ELF-1 (cell line): ENCODE data around the gene HNF4A.
"Not testable (repeated sequence)": the region's sequence is repeated elsewhere in the genome, so short reads cannot be mapped to it uniquely, and the experiment has no call there.

Experiments used
- DNase-seq: peaks from one replicate; pipeline ENCODE4 v3.0.0-alpha.2; 2016; ENCODE audit warnings: low read depth, low spot score

HNF4A gene

DNA sequence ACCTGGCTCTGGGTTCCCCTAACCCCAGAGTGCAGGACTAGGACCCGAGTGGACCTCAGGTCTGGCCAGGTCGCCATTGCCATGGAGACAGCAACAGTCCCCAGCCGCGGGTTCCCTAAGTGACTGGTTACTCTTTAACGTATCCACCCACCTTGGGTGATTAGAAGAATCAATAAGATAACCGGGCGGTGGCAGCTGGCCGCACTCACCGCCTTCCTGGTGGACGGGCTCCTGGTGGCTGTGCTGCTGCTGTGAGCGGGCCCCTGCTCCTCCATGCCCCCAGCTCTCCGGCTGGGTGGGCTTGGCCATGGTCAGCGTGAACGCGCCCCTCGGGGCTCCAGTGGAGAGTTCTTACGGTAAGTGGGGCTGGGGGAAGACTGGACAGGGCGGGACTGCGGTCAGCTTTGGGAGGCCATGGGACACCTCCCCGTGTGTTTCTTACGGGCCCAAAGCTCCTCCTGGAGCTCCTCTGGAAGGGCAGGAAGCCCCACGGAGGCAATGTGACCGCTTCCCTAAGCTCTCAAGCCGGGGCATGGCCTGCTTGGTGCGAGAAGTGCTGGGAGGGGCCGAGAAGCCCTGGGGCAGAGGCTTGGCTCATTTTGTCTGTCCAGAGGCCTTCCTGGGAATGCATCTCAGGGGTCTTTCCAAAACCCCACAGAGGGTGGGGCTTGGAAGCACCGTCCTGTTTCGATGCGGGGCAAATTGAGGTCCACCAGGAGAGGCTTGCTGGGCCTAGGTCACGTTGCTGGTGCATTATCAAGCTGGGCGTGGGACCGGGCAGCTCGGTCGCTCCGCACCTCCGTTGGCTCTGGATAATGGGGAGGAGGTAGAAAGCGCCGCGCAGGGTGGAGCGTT is at the start of gene HNF4A:
HNF4A (plus strand) TSS at position 202 of the 855 bp plus-strand sequence; CDS start at position 308, 106 bp downstream.
- peak; percentile 46 for DNase-seq

DNA sequence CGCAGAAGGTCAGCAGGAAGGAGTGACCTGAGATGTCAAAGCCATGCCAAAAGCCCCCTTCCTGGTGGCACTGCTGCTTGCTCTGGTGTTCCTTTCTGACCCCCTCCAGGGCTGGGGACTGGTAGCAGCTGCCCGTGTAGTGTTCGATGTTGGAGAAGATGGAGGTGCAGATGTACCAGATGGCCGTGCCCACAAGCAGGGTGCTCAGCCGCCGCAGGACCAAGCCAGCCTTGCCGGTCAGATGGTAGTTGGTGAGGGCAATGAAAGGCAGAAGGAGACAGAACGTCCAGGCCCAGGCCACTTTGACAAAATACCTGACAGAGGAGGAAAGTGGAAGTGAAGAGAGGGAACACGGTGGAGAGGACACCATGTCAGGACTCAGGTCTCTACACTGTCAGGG is 48.6 kb upstream of the HNF4A start:
- no peak for DNase-seq

DNA sequence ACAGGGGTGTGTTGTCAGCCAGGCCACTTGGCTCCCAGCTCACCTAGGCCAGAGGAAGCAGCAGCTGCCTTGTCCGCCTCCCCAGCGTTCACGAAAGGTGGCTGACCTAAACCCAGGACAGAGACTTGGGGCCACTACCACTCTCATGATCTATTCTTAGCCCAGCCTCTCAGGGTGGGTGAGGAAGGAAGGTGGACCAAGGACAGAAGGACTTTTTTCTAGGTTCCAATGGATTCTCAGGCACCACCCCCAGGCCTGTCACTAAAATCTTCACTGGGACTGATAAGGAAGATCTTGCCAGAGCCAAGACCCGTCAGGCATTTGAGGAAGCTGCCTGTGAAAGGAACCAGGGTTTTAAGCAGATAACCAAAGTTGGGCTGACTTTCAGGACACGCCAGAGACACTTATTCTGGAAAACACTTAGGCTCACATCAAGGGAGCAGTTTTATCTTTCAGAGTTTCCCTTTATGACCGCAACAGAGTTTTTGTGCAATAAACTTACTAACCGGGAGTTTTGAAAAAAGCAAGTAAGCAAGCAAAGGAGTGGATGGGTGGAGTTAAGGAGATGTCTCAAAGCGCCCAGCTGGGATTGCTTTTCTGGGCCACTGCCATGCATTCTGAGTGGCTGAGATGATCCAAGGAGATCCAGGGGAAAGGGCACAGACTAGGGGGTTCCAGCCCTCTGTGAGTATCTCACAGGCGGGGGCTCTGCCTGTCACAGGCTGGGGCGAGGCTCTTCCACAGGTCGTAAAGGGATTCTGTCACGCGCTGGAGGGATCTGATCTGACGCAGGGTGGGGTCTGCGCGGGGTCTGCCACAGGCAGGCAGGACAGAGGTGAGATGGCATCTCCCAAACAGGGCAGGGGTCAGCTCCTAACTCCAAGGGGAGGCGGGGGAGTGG is 45.5 kb upstream of the HNF4A start:
- peak; percentile 55 for DNase-seq

DNA sequence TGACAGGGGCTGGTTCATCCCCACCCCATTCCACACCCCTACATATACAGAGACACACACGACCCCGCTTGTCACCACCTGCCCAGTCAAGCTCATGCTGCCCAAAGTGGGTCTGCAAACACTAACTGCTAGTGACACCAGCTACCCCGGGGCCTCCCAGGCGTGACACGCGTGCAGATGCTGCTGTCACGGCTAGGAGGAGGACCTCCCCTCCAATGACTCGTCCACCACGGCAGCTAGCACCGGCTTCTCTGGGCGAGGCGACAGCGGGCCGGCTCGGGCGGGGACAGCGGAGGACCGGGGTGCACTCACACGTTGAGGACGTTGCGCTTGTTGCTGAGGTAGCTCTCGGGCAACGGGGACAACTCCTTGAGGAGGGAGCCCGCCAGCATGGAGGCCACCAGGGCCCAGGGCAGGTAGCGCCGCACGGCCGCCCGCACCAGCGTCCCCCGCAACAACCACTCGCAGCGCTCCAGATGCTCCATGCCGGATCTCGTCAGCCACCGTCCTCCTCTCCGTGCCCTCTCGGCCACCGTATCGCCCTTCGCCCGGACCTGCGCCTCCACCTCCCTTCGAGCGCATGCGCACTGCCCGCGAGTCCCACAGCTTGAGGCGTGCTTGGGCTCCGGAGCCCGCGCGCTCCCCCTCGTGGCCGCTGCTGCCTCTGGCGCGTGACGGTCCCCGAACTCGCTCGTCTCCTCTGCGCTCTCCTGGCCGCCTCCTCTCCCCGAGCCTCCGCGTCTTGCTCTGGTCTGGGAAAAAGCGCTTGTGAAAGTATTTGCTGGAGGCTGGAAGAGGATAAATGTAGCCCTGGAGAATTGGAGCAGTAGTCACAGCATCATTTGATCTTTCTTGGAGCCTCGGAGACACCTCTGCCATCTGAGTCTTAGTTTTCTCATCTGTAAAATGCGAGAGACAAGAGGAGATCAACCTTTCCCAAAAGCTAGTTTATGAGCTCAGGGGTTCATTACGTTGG is 44.5 kb upstream of the HNF4A start, which contains the start of gene FITM2:
FITM2 (minus strand) TSS at position 539 of the 976 bp plus-strand sequence; CDS start at position 485, 54 bp downstream.
- peak; percentile 98 for DNase-seq

DNA sequence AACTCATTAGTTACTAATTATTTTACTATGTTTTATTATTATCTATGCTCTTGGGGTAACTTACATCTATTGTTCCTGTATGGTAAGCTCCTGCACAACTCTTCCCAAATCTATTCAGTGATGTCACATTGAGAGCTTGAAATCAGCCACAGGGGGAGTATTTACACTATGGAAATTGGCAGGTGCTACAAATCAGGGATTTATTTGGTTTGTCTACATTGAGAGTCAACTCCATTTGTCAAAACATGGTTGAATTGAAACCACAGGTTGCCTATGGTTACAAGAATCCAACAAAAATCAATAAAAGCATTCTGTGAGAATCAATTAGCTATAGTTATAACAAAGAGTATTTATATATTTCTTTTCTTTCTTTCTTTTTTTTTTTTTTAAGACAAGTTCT is 40.6 kb upstream of the HNF4A start:
- DNase-seq: no peak

DNA sequence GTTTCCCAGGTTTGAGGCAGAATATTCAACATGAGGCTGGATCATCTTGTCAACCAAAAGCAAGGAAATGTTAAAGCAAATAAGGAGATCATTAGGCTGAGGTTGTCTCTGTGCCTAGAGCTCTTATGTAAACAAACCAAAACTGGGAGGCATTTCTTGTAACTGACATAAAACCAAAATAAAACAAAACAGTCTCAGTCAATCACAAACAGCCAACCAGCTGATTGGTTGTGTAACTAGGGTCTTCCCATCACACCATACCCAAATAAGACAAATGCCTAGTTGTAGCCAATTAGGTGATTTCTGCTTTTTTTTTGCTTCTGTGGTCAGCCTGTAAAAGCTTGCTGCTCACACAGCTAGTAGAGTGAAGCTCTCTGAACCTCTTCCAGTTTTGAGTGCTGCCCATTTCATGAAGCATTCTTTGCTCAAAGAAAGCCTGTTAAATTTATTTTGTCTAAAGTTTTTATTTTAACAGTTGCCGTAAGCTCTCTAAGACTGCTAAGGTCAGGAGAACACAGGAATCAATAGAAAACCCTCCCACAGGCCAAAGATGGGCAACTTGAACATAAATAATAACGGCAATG is 35.6 kb upstream of the HNF4A start:
- DNase-seq: no peak

DNA sequence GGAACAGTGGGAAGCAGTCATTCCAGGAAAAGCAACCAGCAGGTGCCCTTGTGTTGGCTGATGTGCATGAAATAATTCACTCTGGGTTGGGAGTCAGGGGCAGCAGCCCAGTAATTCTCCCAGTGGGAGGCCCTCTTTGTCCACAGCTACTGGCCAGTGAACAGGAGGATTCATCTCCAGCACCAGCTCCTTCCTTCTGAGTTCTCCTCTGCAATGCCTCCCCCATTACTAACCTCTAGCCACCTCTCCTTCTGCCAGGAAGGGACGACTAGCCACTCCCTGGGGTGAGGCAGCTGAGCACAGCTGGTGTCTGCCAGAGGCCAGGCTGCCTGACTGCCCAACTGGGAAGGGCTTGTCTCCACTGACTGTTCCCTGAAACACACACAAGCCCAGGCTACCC is 31.2 kb upstream of the HNF4A start:
- peak; percentile 39 for DNase-seq

DNA sequence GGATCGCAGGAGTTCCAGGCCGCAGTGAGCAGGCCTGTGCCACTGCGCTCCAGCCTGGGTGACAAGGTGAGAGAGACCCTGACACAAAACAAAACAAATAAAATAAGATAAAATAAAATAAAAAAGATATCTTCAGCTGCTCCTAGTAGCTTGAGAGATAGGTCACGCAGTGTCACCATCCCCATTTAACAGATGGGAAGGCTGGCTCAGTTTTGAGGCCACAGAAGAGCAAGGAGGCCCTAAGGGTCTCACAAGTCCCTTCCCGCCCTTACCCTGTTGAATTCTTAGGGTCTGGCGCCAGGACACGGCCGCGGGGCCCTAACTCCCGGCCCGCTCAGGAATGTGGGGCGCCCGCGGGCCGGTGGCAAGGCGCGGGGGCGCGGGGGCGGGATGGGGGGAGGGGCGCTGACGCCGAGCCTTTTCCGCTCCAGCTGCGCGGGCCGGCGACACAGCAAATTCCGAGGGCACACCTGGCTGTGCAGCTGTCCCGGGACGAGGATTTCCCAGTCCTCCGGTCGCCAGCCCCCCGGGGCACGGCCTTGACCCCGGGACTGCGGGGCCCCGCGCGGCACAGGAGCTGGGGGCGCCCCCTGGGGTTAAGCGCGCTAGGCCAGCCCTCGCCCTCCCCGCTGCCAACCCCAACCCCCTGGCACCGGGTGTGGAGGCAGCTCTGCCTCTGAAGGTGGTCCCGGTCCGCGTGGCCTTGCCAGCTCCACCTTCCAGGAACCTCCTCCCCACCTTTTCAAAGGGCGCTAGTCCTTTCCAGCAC is 28.9 kb upstream of the HNF4A start:
- peak; percentile 49 for DNase-seq

DNA sequence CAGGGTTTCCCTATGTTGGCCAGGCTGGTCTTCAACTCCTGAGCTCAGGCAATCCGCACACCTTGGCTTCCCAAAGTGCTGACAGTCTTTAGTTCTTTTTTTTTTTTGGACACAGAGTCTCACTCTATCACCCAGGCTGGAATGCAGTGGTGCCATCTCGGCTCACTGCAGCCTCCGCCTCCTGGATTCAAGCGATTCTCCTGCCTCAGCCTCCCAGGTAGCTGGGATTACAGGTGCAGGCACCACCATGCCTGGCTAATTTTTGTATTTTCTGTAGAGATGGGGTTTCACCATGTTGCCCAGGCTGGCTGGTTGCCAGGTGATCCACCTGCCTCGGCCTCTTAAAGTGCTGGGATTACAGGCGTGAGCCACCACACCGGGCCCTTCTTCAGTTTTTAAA is 27.8 kb upstream of the HNF4A start:
- not testable (repeated sequence) for DNase-seq

DNA sequence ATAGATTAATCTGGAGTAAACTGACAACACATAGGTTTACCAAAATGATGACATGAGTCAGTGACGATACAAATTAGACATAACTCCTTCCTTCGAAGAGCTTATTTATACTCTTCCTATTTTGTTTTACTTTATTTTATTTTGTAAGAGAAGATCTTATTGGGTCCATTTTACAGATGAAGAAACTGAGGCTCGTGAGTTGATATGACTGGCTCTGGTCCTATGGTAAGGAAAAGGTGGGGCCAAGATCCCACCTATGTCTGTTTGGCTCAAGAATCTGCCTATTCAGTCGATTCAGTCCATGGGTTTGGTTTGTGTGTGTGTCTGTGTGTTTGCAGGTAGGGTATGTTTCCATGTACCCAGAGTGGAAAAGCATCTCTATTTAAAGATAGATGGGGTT is 27.1 kb upstream of the HNF4A start:
- DNase-seq: no peak

DNA sequence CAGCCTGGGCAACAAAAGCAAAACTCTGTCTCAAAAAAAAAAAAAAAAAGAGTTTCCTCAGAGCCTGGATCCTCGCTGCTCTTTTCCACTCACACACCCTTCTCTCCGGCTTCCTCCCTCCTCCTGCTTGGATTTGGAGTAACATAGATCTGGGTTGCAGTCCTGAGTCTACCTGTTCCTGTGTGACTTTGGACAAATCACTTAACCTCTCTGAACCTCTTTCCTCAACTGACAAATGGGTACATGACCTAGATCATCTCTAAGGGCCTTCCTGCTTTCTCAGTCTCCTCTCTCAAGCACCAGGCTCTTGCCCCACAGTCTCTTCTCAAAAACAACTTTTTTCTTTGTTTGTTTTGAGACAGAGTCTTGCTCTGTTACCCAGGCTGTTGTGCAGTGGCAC is 24.3 kb upstream of the HNF4A start:
- DNase-seq: no peak

DNA sequence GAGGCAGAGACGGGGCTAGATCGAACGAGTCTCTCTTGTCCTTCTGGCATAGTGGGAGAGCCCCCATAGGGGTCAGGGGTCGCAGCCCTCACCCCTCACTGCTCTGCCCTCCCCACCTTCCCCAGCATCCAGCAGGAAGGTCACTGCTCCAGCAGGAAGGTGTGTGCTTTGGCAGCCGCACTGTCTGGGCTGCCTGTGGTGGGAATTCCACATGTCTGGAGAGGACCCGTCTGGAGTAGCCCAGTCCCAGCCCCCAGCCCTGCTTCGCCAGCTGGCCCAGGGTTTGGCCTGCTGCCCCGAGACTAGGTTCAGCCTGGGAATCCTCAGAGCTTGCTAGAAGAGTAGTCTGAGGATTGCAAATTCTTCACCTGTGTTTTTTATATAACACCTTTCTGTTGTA is 21.2 kb upstream of the HNF4A start:
- DNase-seq: no peak

DNA sequence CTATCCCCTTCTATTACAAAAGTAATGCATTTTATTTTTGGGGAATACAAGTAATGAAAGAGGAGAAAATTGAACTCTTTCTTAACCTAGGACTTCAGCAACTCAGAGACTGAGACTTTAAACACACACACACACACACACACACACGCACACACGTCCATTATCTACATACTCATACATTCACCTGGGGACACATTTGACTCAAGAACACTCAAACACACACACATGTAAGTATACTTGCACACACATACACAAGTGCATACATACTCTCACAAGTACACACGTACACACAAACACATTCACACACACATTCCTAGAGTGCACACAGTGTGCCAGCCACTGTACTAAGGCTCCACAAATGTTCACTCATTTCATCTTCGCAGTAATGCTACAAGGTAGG is 20.8 kb upstream of the HNF4A start:
- DNase-seq: no peak

DNA sequence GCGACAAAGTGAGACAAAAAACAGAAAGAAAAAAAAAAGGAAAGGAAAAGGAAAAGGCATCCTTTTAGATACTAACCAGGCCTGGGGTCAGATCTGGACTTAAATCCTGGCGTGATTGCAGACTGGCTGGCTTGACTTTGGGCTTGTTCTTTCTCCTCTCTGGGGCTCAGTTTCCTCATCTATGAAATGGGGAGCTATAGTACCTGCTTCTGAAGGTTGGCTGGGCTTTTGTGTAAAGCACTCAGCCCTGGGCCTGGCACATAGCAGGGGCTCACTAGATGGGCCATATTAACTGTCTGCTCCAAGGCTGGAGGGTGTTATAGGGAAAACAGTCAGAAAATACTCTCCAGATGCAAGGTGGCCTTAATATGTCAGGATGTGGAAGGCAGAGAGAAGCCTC is 19.8 kb upstream of the HNF4A start:
- DNase-seq: no peak

DNA sequence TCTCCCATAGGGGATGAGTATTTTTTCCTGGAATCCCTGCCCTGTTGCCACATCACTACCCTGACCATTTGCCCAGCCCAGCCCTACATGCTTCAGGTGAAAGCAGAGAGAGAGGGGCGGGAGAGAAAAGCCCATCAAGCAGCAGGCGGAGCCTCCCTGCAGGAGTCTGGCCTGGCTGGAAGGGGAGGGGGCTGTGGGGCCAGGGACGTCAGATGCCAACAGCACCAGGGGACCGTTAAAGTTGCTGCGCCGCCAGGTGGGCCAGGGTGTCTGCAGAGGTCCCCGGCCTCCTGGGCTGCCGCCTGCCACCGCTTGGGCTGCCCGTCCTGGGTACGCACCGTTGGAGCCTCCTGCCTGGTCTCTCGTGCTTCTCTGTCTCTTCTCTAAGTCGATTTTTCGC is 19.4 kb upstream of the HNF4A start:
- peak; percentile 77 for DNase-seq

DNA sequence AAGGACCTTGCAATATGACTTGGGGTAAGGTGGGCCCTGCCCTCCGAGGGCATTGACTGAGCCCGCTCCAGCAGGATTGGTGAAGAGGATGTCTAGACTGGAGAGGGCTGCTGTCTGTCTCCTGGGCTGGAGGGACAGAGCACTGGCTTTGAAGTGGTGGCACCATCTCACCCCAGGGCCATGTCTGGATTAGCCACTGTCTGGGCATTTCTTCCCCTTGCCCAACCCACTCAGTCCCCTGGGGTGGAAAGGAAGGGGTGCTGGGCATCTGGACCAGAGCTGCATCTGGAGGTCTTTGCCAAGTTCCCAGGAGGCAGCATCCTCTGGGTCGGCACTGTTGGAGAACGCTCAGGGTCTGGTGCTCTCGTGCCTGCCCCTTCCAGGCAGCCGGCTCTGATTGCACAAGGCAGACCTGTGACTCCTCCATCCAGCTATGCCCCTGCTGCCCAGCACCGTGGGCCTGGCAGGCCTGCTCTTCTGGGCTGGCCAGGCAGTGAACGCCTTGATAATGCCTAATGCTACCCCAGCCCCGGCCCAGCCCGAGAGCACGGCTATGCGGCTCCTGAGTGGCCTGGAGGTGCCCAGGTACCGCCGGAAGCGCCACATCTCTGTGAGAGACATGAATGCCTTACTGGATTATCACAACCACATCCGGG is 18.6 kb upstream of the HNF4A start, which contains the start of gene R3HDML:
R3HDML (plus strand) TSS at position 319 of the 656 bp plus-strand sequence; CDS start at position 434, 115 bp downstream.
- DNase-seq: no peak

DNA sequence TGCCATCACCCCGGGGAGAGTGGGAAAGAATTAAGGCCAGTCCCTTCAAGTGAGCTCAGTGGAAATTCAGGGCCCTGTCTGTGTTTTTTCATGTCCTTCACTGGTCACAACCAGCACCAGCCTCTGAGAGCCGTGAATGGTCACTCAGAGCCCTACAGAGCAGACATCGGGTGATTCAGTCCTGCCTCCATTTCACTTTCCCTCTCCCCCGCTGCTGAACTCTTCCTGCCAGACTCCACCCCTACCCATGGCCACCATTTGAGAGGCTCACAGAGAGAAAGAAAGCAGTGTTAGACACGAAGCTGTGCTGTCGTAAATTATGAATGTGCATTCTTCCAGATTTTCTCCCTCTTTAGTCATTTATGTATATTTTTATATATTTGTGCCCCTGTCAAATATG is 13.3 kb upstream of the HNF4A start:
- DNase-seq: no peak

DNA sequence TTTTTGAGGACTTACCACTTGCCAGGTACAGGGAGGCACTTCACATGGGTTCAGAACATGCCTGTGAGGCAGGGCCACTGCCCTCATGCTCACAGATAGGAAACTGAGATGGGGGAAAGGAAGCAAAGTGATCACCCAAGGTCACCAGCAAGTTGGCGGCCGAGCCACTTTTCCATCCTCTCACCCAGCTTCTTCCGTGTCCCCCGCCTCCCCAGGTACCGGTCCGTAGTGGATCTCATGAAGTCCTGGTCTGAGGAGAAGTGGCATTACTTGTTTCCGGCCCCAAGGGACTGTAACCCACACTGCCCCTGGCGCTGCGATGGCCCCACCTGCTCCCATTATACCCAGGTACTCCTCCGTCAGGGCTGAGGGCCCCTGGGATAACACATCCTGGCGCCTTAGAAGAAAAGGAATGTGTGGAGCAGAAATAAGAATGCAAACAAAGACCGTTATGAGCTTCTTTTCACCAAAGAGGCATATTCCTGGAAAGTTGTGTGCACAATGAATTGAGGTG is 12.3 kb upstream of the HNF4A start:
- no peak for DNase-seq

DNA sequence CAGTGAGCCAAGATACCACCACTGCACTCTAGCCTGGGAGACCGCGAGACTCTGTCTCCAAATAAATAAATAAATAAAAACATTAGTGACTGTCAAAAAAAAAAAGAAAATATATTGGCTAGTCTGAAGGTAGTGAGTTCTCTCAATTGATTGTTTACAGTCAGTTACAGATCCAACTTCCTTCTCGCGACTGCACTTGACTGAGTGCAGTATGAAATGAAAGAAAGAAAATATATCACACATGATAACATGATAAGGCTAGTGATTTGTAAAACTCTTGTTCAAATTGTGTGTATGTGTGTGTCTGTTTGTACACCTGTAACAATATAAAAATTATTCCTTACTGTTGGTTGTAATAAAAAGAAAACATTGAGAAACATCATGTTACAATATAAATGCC is 10.8 kb upstream of the HNF4A start:
- DNase-seq: no peak
